Cerebellar cortex (tissue), 1 donor: ENCODE results near the gene CHCHD2.
"Not testable (repeated sequence)": the region's sequence is repeated elsewhere in the genome, so short reads cannot be mapped to it uniquely, and the experiment has no call there.

ENCODE experiments used
- DNase-seq: peaks from one replicate; pipeline ENCODE4 v3.0.0-alpha.2; 2015; ENCODE audit warnings: low spot score

Gene CHCHD2

DNA sequence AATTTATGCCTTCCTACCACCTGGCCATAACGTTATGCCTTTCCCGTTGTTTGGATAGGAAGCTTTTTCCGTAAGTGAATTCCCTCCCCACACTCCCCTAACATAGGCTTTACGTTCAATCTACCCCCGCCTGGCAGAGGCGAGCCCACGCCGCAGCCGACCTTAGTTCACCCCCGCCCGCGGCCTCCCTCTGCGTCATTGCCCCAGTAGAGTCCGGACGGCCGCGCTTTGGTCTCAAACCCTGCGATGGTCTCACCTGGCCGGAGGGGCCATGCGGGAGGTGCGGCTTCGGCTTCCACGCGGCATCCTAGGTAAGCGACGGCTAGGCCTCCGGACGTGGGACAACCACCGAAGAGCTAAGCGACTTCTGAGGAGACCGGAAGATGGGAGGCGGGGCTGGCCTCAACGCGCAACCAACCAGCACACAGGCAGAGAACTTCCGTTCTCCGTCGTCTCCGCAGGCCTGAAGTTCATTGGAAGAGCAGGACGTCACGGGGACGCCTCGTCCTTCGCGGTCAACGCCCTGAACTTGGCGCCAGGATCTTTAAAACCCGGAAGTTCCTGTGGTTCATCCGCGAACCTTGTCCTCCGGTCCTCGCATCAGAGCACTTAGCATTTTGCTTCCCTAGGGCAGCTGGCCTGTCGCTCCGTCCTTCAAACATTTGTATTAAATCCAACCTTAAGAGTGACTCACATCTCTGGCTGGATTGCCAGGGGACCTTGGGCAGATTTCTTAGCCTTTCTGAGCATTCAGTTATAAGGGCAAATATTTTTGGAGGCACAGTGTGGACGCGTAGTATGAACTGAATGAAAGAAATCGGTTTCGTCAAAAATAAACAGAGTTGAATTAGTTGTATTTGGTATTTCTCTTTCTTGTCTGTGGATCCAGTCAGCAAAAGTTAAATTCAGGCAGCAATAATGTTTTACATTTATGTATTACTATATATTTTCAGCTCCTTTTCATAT lies at the start of gene CHCHD2:
Gene CHCHD2, minus strand, starts transcription at position 369 of the 966 bp plus-strand sequence. Its CDS starts 63 bp downstream, at position 306.
- peak; percentile 100 for DNase-seq

DNA sequence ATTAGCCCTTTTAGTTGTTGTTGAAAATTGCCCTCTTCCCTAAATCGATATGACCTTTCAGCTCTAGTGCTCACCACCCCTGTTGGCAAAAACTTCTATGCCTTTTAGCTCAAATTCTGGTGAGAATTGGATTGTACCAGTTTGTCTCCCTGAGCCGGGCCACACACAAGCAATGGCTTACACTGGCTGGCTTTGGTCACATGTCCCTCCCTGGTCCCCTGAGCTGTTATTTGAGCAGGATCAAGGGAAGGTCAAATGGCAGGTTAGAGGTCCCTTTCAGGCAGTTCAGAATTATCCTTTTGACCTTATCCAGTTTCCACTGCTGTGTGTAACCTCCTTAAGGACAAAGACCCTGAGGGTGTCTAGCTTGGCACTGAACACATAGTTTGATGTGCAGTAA lies 24.8 kb upstream of the CHCHD2 start:
- not testable (repeated sequence) for DNase-seq

- DNase-seq = no peak
These were observed 21.1 kb upstream of the CHCHD2 start for GRCh38 chr7:56127241-56127975.

DNA sequence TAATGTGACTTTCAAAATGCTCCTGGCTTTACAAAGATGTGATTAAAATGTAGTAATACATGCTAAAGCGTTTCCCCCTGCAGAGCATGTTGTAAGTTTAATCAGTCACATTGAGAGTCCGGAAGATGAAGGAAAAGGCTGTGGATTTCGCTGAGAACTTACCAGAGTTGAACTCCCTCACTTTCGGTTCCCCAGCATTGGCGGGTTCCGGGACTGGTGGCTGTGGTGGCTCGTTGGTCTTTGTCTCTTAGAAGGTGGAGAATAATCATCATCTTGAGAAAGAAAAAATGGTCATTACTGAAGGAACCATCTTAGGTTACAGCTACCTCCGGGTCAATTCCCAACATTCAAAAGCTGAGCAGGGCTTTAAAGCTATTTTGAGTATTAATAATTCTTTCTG lies 19.6 kb upstream of the CHCHD2 start:
- no peak for DNase-seq

DNA sequence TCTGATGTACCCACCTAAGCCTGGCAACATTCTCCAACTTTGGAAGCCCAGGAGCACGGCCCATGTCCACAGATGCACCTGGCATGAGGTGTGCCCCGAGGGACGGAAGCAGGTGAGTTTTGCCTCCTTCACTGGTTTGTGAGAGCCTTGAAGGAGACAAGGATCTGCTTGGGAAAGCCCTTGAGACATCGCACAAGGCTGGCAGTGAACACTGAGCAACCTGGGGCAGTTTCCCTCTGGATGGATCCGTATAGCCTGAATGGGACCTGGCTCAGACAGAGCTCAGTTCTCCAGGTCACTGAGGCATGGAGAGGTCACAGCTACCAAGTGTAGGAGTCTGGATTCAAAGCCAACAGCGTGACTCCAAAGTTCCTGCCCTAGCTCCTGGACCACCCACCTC lies 18.7 kb upstream of the CHCHD2 start:
- DNase-seq = no peak

DNA sequence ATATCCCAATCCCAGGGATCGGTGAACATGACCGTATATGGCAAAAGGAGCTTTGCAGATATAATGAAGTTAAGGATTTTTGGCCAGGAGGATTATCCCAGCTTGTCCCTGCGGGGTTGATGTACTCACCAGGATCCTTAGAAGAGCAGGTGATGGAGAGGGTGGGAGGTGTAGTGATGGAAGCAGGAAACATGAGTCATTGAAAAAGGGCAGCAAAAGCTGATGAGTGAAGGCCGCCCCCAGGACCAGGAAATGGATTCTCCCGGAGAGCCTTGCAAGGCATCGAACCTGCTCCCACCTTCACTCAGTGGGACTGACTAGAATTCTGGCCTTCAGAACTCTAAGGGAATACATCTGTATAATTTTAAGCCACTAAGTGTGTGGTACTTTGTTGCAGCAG lies 15.2 kb upstream of the CHCHD2 start:
- DNase-seq = no peak

DNA sequence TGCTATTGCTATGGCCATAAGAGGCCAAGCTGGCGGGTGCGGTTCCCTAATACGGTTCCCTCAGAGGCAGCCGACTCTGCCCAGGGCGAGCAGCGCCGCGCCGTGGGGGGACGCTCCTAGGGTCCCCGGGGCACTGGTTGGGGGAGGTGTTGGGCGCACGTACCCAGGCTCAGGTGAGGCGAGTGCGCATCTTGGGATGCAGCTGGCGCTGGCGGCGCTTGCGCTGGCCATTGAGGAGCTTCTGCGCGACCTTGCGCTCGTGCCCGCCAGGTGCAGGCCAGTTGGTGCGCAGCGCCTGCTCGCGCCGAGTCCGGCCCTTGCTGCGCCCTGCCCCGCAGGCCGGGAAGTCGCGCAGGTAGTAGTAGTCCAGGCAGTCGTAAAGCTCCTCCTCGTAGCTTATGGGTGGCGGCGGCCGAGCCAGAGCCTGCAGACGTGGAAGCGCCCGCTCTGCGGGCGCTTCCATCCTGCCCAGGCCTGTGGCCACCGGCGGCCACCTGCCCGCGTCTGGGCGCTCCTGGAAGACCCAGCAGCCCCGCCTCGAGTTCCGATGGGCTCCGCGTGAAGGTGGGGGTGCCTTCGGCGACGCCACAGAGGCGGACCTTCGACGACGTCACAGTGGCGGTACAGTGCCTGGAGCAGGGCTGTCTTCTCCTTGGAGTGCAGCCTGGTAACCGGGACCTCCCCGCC lies 9.7 kb upstream of the CHCHD2 start, which contains the start of gene NUPR2:
Gene NUPR2, minus strand, starts transcription at position 566 of the 687 bp plus-strand sequence. Its CDS starts 103 bp downstream, at position 463.
- DNase-seq = peak; percentile 44

- not testable (repeated sequence) for DNase-seq
These were observed 6.0 kb upstream of the CHCHD2 start for GRCh38 chr7:56112244-56112643.

GRCh38 chr7:56110611-56111010 lies 4.3 kb upstream of the CHCHD2 start:
- DNase-seq = no peak

DNA sequence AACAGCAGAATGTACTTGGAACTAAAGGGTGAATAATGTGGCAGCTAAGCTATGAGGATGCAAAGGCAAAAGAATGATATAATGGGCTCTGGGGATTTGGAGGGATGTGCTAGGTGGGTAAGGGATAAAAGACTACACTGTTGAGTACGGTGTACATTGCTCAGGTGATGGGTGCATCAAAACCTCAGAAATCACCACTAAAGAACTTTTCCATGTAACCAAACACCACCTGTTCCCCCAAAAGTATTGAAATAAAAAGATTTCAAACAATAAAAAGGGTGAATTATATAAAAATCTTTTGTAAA lies 1.6 kb upstream of the CHCHD2 start:
- DNase-seq = no peak

DNA sequence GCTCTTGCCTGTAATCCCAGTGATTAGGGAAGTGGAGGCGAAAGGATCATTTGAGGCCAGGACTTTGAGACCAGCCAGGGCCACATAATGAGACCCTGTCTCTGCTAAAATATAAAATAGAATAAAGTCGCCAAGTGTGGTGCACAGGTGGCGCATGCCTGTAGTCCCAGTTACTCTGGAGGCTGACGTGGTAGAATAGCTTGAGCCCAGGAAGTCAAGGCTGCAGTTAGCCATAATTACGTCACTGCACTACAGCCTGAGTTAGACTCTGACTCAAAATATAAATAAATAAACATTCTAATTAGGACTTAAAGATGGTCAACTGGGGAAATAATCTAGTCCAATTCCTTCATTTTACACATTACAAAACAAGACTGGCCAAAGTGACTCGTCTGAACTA lies 768 bp downstream of the CHCHD2 start:
- DNase-seq = peak; percentile 22

DNA sequence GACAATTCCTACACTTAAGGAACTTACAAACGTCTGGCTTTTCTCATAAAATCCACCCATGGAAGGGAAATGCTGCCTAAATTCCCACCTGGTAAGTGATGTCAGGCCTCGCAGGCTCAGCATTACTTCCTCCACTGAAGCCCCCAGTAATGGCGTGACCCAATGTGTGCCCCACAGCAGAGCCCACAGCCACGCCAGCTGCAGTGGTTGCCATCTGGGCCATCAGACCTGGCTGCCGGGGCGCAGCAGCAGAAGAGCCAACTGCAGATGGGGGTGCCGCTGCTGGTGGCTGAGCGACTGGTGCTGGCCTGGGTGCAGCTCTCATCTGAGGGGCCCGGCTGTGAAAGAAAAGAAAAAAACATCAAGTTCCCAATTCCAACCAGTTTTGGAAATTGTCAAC lies 2.1 kb downstream of the CHCHD2 start:
- DNase-seq = not testable (repeated sequence)

DNA sequence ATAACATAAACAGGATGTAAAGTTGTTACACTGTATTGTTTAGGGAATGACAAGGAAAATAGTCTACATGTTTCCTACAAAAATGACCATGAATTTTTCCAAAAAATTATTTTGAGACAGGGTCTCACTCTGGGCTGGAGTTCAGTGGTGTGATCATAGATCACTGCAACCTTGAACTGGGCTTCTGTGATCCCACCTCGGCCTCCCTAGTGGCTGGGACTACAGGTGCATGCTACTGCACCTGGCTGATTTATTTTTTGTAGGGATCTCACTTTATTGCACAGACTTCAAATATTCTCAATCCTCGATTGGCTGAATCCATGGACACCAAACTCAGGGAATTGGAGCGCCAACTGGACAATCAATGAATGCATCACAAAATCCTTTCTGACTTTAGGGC lies 6.6 kb downstream of the CHCHD2 start:
- DNase-seq = no peak

GRCh38 chr7:56098187-56099008 lies 7.9 kb downstream of the CHCHD2 start:
- DNase-seq = not testable (repeated sequence)

- no peak for DNase-seq
These were observed 8.6 kb downstream of the CHCHD2 start for GRCh38 chr7:56097700-56098099.

DNA sequence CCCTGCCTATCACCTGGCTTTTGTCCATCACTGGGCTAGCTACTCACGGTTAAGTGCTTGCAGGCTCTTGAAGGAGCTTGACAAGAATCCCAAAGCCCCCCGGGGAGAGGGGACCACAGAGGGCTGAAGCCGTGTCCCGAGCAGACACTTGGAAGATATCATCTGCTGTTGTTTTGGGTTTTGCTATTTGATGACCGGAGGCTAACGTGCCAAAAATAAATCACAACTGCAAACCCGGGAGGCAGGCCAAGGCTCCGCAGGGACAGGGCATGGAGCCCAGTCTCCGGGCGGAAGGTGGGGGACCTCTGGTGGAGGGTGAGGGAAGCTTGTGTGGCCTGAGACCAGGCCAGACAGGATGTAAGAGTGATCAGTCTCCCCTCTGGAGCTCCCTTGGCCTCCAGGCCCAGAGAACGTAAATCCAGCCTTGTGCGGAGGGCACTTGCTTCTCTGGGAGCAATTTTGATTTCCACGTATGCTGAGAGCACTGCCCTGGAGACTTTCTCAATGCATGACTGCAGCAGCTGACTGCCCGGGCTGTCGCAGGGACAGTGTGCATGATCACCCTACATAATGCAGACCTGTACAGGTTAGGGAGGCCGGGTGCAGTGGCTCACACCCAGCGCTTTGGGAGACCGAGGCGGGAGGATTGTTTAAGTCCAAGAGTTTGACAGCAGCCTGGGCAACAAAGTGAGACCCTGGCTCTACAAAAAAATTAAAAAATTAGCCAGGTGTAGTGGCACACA lies 13.3 kb downstream of the CHCHD2 start, which contains the start of gene PHKG1:
Gene PHKG1, minus strand, starts transcription at position 164 of the 743 bp plus-strand sequence. CDS start 4,011 bp downstream, outside the sequence.
- DNase-seq = peak; percentile 89

DNA sequence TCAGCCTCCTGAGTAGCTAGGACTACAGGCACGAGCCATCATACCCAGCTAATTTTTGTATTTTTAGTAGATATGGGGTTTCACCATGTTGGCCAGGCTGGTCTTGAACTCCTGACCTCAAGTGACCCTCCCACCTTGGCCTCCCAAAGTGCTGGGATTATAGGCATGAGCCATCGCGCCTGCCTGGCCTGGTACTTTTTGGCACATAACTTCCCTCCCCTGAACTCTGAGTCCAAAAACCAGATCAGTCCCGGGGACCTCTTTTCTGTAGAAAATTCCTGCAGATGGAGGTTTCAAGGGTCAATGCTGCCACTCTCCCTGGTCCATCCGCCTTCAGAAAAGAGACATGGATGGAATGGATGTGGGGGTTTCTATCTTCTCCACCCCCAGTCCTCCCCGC lies 13.9 kb downstream of the CHCHD2 start:
- not testable (repeated sequence) for DNase-seq

DNA sequence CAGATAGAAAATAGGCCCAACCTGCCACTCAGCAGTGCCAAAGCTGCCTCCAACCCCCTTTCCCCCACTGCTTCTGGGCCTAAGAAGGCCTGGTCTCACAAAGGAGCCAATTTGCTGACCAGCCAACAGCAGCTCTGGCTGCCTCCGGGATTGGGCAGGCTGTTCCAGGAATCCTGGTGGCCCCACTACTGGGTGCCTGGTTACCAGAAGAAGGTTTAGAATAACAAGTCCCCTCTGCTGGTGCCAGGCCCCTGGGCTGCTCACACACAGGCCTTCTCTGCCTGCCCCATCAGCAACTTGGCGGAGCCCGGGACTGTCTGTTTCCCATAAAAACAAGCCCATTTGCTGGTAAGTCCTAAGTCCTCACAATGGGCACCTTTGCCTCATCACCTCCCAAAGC lies 14.7 kb downstream of the CHCHD2 start:
- peak; percentile 31 for DNase-seq

GRCh38 chr7:56087445-56087844 lies 18.8 kb downstream of the CHCHD2 start:
- DNase-seq = no peak

DNA sequence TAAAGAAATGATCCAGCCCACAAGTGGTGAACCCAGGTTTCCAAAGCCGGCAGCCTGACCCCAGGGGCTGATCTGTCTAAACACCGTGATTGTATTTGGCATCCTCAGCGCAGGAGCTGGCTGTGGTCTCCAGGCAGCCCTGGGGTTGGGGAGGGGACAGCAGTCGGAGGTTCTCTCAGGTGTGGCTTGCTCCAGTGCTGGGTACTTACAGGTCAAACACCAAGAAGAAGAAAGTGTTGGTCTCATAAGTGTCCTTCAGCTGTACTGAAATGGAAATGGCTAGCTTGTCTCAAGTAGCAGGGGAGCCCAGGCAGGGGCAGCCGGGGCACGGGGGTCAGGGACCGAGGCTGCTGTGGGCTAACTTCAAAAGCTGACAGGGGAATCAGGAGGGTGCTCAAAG lies 19.5 kb downstream of the CHCHD2 start:
- no peak for DNase-seq
